ENCODE data around the gene DLGAP1. TPM values are rescaled to one million over a fixed set of nuclear protein-coding genes. Genes with fewer than 3 reads are reported as not detected.
A peak's percentile ranks its signal among the peaks of the same experiment; 100 is the strongest.

The DLGAP1 gene
- polyA plus RNA-seq, 1 donor from 2014 or later: 4.5 TPM

DNA sequence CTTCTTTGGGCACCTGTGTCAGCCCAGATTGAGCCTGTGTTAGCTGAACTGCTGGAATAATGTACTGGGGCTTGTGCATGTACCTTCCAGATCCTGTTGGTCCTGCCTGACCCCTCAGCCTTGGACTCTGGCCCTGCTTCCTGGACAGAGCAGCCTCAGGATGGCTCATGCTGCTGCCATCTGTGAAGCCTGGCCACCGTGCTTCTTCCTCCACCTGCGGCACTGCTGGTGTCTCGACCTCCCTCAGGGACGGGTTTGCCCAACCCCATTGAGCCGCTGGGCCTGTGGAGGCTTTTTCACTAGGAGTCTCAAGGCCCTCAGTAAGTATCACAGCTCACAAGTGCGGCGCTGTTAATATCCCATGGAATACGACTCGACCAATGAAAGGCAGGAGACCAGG is 662.4 kb downstream of the DLGAP1 start:
- TF ChIP-seq TAF1 (IDR thresholded peaks at IDR 0.05; ENCODE audit: low read depth) (no peak), REST (IDR thresholded peaks at IDR 0.05; ENCODE audit: borderline replicate concordance) (no peak), EZH2 (IDR thresholded peaks at IDR 0.05; ENCODE audit: borderline replicate concordance, insufficient read depth, low read length, poor library complexity, severe bottlenecking) (no peak), SMC3 (conservative IDR thresholded peaks at IDR 0.05; ENCODE audit: poor library complexity) (no peak), POLR2AphosphoS5 (IDR thresholded peaks at IDR 0.05) (no peak), RAD21 (conservative IDR thresholded peaks at IDR 0.05) (no peak), EP300 (conservative IDR thresholded peaks at IDR 0.05; ENCODE audit: poor library complexity, severe bottlenecking) (no peak), MXI1 (conservative IDR thresholded peaks at IDR 0.05; ENCODE audit: poor library complexity, severe bottlenecking) (no peak)
- TF ChIP-seq, protein P1, sequence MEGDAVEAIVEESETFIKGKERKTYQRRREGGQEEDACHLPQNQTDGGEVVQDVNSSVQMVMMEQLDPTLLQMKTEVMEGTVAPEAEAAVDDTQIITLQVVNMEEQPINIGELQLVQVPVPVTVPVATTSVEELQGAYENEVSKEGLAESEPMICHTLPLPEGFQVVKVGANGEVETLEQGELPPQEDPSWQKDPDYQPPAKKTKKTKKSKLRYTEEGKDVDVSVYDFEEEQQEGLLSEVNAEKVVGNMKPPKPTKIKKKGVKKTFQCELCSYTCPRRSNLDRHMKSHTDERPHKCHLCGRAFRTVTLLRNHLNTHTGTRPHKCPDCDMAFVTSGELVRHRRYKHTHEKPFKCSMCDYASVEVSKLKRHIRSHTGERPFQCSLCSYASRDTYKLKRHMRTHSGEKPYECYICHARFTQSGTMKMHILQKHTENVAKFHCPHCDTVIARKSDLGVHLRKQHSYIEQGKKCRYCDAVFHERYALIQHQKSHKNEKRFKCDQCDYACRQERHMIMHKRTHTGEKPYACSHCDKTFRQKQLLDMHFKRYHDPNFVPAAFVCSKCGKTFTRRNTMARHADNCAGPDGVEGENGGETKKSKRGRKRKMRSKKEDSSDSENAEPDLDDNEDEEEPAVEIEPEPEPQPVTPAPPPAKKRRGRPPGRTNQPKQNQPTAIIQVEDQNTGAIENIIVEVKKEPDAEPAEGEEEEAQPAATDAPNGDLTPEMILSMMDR (IDR thresholded peaks at IDR 0.05; ENCODE audit: poor library complexity, severe bottlenecking): no peak
- Histone ChIP-seq H3K27ac (ENCODE audit: low read length) (no peak overlapping the region), H3K27me3 (ENCODE audit: insufficient read depth, low read depth, low read length) (no peaks in the 10 kb centered on the region), H4K20me1 (ENCODE audit: insufficient read depth) (no peaks in the 10 kb centered on the region), H3K36me3 (ENCODE audit: insufficient read depth, low read length) (no peaks in the 10 kb centered on the region), H3F3A (ENCODE audit: insufficient read depth, low read length, poor library complexity, severe bottlenecking) (no peaks in the 10 kb centered on the region), H3K9ac (ENCODE audit: low read length) (no peak overlapping the region), H3K4me3 (ENCODE audit: low read length) (no peak overlapping the region), H3K4me2 (ENCODE audit: low read length) (no peak overlapping the region), H2AFZ (ENCODE audit: low read depth, low read length) (no peak overlapping the region), H3K9me3 (ENCODE audit: low read length) (no peaks in the 10 kb centered on the region), H3K79me2 (replicated peaks; ENCODE audit: insufficient read depth, low read length) (no peaks in the 10 kb centered on the region), H3K9me2 (ENCODE audit: insufficient read depth, low read length) (no peaks in the 10 kb centered on the region)

GRCh38 chr18:3791238-3791637 is 663.9 kb downstream of the DLGAP1 start:
- peak overlapping the region; percentile 45 for H3K4me3 ChIP-seq (ENCODE audit: low read length)
- H4K20me1 ChIP-seq (ENCODE audit: insufficient read depth): no peaks in the 10 kb centered on the region
- H3K9ac ChIP-seq (ENCODE audit: low read length): peak overlapping the region; percentile 40
- H3K27ac ChIP-seq (ENCODE audit: low read length): peak overlapping the region; percentile 75
- no peaks in the 10 kb centered on the region for H3K27me3 ChIP-seq (ENCODE audit: insufficient read depth, low read depth, low read length)
- H3K4me2 ChIP-seq (ENCODE audit: low read length): peak overlapping the region; percentile 44
- no peaks in the 10 kb centered on the region for H3F3A ChIP-seq (ENCODE audit: insufficient read depth, low read length, poor library complexity, severe bottlenecking)
- H3K9me2 ChIP-seq (ENCODE audit: insufficient read depth, low read length): no peaks in the 10 kb centered on the region
- no peak overlapping the region for H2AFZ ChIP-seq (ENCODE audit: low read depth, low read length)
- TF ChIP-seq POLR2AphosphoS5 (IDR thresholded peaks at IDR 0.05): no peak
- no peak for TF ChIP-seq EZH2 (IDR thresholded peaks at IDR 0.05; ENCODE audit: borderline replicate concordance, insufficient read depth, low read length, poor library complexity, severe bottlenecking)
- TF ChIP-seq EP300 (conservative IDR thresholded peaks at IDR 0.05; ENCODE audit: poor library complexity, severe bottlenecking): no peak
- TF ChIP-seq RAD21 (conservative IDR thresholded peaks at IDR 0.05): no peak
- TF ChIP-seq REST (IDR thresholded peaks at IDR 0.05; ENCODE audit: borderline replicate concordance): no peak
- no peak for TF ChIP-seq TAF1 (IDR thresholded peaks at IDR 0.05; ENCODE audit: low read depth)
- no peak for TF ChIP-seq MXI1 (conservative IDR thresholded peaks at IDR 0.05; ENCODE audit: poor library complexity, severe bottlenecking)
- TF ChIP-seq SMC3 (conservative IDR thresholded peaks at IDR 0.05; ENCODE audit: poor library complexity): no peak
- TF ChIP-seq, protein P1 (IDR thresholded peaks at IDR 0.05; ENCODE audit: poor library complexity, severe bottlenecking): no peak
- no peaks in the 10 kb centered on the region for H3K36me3 ChIP-seq (ENCODE audit: insufficient read depth, low read length)
- H3K79me2 ChIP-seq (replicated peaks; ENCODE audit: insufficient read depth, low read length): no peaks in the 10 kb centered on the region
- no peaks in the 10 kb centered on the region for H3K9me3 ChIP-seq (ENCODE audit: low read length)

Data from neural cell (in vitro differentiated cells).